Keratinocyte (primary cell): ENCODE data around the gene CKM.

Source experiments
- CTCF ChIP-seq, 3 experiments: IDR thresholded peaks in 1 of 3; conservative IDR thresholded peaks in 1 of 3; optimal IDR thresholded peaks in 1 of 3; 2 replicates in 2 of 3; 3 replicates in 1 of 3; pipeline versions ENCODE3 to v1.5.1; 2011; ENCODE audit warnings: low read length in 3 of 3, mild to moderate bottlenecking in 3 of 3, moderate library complexity in 2 of 3, control low read depth in 1 of 3, inconsistent platforms in 1 of 3; ENCODE audit not compliant: insufficient read depth in 2 of 3; ENCODE audit errors: extremely low read depth in 1 of 3
- EZH2 ChIP-seq: IDR thresholded peaks from one replicate; pipeline ENCODE4 v1.6.1; 2012; ENCODE audit warnings: inconsistent platforms, mild to moderate bottlenecking, low read length, moderate library complexity

DNA sequence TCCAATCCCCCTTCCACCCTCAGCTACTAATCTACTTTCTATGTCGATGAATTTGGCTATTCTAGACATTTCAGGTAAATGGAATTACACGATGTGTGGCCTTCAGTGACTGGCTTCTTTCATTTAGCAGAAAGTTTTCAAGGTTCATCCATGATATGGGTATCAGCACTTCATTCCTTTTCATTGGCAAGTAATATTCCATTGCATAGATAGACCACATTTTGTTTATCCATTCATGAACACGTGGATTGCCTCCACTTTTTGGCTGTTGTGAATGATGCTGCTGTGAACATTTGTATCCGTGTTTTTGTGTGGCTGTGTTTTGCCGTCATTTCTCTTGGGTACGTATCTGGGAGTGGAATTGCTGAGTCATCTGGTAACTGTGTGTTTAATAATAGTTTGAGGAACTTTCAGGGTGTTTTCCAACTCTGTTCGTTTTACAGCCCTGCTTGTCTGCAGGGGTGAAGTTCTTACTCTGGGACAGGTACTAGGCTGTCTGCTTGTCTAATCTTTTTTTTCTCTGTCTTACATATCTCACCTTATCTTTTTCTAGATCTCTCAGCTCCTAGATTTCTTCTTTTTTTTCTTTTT lies 39.1 kb downstream of the CKM start:
- TF ChIP-seq CTCF (optimal IDR thresholded peaks at IDR 0.05 in 1 of 3, IDR thresholded peaks at IDR 0.05 in 1 of 3, conservative IDR thresholded peaks at IDR 0.05 in 1 of 3; ENCODE audit: extremely low read depth in 1 of 3, insufficient read depth in 2 of 3, low read length in 3 of 3) (no peak), EZH2 (no peak)
